GM19452 (cell line): ENCODE results near the gene UBXN2A.

ENCODE experiments used
- ATAC-seq: cut with Tn5 transposase; IDR thresholded peaks from one replicate; pipeline ENCODE4 v1.9.1; 2021; ENCODE audit not compliant: unreplicated experiment

The UBXN2A gene

GRCh38 chr2:23939987-23940717, at the start of gene UBXN2A:
UBXN2A (plus strand) TSS chr2:23940463; CDS start chr2:23958315, 17,852 bp downstream.
- peak; percentile 79 for ATAC-seq

DNA sequence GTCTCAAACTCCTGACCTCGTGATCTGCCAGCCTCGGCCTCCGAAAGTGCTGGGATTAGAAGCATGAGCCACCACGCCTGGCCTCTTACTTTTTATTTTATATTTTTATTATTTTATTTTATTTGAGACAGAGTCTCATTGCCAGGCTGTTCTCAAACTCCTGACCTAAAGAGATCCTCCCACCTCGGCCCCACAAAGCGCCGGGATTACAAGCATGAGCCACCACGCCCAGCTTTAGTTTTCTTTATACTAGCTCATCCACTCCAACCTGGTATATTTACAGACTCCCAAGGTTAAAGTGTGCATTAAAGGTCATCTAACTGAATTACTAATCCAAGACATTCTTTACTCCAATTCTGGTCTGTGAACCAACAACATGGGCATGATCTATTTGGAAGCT, 40.1 kb upstream of the UBXN2A start:
- ATAC-seq: no peak

DNA sequence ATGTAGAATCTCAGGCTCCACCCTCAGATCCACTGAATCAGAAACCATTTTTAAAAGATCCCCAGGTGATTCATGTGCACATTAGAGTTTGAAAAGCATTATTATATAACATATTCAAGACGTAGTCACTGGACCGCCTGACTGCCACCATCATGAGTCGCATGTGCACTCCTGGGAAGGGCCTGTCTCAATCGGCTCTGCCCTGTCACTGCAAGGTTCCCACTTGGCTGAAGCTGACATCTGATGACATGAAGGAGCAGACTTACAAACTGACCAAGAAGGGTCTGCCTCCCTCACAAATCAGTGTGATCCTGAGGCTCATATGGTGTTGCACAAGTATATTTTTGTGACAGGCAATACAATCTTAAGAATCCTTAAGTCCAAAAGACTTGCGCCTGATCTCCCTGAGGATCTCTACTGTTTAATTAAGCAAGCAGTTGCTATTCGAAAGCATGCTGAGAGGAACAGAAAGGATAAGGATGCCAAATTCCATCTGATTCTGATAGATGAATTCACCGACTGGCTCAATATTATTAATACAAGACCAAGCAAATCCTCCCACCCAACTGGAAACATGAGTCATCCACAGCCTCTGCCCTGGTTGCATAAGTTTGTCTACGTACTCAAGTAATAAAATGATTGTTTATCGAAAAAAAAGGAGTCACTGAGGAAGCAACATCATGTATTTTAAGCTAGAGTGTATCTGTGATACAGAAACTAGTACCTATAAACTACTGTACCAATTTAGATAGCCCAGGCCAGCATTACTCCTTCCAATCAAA, 39.5 kb upstream of the UBXN2A start:
- ATAC-seq: no peak

DNA sequence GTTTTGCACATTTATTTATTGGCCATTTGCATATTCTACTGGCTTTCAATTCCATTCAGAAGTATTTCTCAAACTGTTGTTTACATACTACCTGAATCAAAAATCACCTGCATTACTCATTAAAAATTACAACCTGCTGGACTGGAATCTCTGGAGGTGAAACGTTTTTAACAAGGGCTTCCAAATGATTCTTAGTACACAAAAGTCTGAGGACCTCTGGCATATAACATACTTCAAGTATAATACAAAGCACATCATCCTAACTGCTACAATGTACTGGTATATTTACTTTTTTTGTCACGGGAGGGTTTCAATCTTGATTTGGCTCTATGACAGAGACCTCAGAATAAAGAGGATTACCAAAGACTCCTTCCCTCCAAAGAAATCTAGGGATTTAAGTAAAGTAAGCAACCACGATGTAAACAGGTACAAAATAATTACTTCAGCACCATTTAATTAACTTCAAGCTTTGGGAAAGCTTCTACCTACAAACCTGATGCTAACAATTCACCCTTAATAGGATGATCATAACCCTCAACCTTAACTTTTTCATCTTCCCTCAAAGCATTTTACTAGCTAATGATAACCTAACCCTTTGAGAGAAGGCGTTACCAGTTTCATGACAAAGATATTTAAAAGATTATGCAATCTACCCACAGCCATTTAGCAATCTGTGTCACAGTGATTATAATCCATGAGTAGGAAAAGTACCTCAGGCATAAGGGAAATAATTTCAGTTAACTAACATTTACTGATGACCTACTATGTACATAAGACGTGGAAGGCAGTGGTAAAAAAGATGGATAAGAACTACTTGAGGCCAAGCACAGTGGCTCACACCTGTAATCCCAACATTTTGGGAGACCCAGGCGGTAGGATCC, 38.1 kb upstream of the UBXN2A start:
- ATAC-seq: no peak

GRCh38 chr2:23903034-23903433, 37.2 kb upstream of the UBXN2A start:
- no peak for ATAC-seq

GRCh38 chr2:23904215-23904614, 36.0 kb upstream of the UBXN2A start:
- no peak for ATAC-seq

DNA sequence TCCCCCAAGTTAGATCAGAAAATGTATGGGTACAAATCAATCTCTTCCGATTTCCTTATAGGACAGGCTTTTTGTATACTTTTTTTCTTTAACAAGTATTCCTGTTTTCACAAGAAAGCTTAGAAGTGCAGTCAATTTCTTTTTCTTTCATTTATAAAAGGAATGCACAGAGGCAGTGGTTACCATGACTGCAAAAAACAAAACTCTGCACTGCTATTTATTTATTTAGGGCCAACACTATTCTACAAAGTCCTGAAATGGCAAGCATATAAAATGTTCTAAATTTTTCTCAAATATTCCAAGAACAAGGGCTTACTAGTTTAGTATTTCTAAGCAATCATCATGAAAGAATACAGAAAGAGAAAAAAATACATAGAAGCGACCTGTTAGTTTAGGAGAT, 35.6 kb upstream of the UBXN2A start:
- no peak for ATAC-seq

DNA sequence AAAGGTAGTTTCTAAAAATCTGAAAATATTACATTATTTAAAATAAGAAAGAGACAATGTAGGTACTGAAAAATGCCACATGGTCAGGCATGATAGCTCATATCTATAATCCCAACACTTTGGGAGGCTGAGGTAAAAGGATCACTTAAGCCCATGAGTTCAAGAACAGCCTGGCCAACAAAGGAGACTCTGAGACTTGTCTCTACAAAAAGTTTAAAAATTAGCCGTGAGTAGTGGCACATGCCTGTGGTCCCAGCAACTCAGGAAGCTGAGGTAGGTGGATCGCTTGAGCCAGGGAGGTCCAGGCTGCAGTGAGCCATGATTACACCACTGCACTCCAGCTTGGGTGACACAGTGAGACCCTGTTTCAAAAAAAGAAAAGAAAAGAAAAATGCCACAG, 35.1 kb upstream of the UBXN2A start:
- no peak for ATAC-seq

GRCh38 chr2:23912054-23912453, 28.2 kb upstream of the UBXN2A start:
- no peak for ATAC-seq

DNA sequence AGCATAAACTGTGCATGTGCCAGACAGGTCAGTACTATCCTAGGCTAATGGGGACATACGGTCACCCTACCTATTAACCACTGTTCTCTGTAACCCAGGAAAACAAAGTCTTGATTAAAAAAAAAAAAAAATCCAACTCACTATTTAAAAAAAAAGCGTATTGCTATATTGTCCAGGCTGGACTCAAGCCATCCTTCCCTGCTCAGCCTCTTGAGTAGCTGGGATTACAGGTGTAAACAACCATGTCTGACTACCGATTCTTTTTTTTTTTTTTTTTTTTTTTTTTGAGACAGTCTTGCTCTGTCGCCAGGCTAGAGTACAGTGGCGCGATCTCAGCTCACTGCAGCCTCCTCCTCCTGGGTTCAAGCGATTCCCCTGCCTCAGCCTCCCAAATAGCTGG, 24.9 kb upstream of the UBXN2A start:
- no peak for ATAC-seq

DNA sequence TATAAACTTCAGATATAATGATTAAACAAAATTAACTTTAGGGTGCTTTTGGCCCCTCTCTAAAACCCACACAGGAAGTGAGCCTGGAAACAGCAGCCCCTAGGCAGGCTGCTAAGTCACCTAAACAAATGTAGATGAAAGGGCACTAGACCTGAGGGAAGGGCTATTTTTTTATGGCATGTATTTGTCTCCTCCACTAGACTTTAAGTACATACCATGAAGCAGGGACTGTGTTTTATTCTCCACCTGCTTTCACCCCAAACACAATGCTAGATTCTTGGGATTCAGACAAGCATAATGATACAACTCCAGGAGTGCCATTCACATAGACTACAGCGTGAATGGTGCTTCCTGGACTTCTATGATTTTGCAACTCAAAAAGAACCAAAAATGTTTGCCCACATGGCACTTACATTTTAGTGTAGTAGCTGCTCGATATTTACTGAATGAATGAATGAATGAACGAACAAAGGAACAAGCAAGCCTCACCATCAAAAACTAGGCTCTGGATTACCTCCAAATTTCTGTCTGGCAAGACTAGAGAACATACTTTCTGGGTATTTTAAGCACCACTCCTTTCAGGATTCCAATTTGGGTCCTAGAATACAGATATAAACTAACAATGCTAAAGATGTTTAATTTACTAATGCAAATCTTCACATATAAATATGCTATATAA, 23.4 kb upstream of the UBXN2A start:
- peak; percentile 68 for ATAC-seq

DNA sequence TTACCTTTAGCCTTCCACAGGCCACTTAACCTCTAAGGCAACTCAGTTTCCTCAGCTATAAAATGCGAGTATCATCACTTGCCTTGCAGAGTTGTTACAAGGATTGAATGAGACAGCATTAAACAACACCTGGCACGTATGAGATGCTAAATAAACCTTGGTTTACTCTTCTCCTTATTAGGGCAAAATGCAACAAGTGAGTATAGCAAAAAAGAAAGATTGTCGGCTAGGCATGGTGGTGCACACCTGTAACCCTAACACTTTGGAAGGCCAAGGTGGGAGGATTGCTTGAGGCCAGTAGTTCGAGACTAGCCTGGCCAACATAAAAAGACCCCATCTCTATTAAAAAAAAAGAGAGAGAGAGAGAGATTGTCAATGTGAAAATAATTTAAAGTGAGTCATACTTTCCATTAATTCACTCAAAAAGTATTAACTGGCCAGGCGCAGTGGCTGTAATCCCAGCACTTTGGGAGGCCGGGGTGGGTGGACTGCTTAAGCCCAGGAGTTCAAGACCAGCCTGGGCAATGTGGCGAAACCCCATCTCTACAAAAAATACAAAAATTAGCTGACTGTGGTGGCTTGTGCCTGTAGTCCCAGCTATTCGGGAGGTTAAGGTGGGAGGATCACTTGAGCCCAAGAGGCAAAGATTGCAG, 21.3 kb upstream of the UBXN2A start:
- ATAC-seq: no peak

GRCh38 chr2:23924589-23925359, 15.5 kb upstream of the UBXN2A start:
- no peak for ATAC-seq

DNA sequence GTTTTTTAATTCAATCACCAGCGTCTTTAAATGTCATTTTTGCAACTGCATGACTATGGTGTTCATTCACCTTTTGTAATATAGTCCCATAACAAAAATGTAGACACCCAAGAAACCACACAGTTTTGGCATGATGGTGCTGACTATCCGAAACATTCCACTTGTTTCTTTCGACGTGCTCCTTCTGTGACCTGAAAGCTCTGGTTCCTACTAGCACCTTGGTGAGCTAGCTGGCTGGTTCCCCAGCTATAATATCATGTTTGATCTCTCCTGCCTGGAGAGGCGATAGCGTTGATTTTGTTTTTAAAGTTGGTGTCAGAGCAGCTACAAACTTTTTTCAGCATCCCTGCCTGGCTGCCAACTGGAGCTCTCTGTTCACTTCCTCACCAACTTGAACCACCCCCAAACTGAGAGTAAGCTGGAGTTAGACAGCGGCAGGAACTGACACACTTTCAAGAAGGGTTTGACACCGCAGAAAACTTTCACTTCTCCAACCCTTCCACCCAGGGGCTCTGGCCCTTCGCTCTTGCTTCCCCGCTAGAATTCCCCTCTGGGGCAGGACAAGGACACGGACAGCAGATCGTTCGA, 14.5 kb upstream of the UBXN2A start:
- ATAC-seq: peak; percentile 59

DNA sequence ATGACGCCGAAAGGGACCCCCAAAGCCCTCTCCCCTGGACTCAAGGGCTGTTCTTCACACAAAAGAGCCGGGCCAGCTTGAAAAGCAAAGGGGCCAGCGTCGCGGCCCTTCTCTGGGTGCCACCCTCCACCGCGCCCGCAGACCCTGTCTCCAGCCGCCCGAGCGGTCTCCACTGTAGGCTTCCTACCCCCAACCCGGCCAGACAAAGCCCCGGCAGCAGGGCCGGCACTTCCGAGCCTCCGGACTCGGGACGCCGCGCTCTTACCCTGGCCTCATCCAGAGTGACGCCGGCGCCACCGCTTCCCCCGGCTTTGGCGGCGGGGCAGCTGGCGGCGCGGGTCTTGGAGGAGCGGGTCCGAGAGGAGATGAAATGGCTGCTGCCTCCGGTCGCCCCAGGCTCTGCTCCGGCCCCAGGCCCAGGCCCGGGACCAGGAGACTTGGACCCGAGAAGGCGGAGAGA, 13.9 kb upstream of the UBXN2A start:
- peak; percentile 30 for ATAC-seq

- ATAC-seq: peak; percentile 75
These were observed 13.3 kb upstream of the UBXN2A start, which contains the start of gene ATAD2B for GRCh38 chr2:23926750-23927571. ATAD2B (minus strand) TSS chr2:23927123; CDS start chr2:23926770, 353 bp downstream.

DNA sequence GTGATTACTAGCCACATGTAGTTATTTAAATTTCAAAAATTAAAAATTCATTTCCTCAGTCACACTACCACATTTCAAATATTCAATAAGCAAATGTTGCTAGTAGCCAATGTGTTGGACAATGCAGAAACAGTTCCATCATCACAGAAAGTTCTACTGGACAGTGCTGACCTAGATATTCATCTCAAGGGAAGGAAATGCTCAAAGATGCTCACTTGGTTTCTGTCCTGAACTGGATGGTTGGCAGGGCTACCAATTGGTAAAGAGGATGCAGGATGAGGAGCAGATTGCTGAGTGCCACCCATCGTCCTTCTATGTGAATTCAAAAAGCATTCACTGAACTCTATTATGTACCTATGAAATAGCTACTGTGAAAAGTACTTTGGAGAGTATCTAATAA, 6.0 kb upstream of the UBXN2A start:
- no peak for ATAC-seq
